ENCODE data around the gene MREG. TPM values are rescaled to one million over a fixed set of nuclear protein-coding genes. Genes with fewer than 3 reads are reported as not detected.
"Not testable (repeated sequence)": the region's sequence is repeated elsewhere in the genome, so short reads cannot be mapped to it uniquely, and the experiment has no call there.

MREG gene
- total RNA-seq, 1 donor from 2014 or later: 1.2 TPM

DNA sequence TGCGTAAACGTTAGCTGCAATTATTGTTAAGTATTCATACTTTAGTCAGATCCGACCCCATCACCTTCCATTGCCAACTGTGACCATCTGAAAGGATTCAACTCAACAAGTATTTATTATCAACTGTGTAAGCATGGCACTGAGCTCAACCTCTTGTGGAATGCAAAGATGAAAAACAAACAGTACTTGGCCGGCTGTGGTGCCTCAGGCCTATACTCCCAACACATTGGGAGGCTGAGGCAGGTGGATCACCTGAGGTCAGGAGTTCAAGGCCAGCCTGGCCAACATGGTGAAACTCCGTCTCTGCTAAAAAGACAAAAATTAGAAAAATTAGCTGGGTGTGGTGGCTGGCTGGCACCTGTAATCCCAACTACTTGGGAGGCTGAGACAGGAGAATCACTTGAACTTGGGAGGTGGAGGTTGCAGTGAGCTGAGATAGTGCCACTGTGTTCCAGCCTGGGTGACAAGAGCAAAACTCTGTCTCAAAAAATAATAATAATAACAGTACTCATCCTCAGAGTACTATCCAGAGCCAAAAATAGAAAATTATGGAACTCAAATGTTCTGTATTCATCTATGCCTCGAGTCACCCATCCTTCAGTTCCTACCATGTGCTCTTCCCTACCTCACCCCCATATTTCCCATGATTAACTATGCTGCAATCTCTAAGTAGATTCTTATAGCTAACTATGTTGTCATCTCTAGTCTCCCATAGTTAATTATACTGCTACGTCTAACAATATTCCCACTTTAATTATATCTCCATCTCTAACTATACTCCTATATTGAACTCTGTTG, 8.6 kb upstream of the MREG start:
- DNase-seq (ENCODE audit: low spot score): no peak

DNA sequence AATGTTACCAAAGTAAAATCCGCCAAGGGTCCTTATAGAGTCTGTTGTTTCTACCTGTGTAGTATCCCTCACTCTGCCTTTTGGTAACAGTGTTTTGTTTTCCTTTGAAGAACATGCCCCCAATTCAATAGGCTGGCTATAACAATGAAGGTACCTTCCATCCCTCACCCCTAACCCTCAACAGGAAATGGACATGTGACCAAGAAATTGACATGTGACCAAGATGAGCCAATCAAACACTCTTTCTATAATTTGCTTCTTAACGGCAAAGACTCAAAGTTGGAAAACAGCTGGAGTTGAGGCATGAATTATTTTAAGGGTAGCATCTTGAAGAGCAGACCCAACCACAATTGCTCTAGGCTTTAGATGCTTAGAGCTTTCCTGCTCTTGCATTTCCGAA, 5.4 kb upstream of the MREG start:
- no peak for DNase-seq (ENCODE audit: low spot score)

DNA sequence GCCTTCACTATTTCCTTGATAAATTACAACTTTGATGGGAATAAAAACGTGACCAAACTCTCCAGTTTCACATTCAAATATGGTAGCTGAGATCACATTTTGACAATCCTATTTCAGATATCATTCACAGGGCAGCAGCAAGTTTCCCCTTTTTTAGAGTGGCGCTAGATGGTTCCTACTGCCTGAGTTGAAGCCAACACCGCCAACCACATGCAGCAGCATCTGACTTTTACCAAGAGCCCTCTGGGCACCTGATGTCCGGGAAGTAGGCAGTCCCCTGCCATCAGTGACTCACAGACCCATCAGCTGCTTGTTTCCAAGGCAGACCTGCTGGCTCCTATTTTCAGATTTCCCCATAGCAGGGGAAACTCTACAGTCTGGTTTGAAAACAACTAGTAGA, 4.0 kb upstream of the MREG start:
- no peak for DNase-seq (ENCODE audit: low spot score)

DNA sequence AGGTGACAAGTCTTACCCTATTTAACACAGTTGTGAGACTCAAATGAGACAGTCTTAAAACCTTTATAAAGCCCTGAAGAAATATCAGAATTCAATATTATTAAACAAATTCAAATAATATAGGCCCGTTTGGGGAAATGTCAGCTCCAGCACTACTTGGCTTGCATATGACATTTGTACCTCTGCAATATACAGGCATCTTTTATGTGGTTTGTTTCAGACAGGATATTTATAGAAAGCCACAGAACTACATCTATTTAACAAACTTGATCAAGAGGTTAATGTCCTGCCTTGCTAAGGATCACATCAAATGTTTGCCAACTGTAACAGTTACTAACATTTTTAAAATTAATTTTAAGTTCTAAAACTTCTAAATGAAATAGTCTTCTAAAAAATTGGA, 3.2 kb upstream of the MREG start:
- DNase-seq (ENCODE audit: low spot score): no peak

DNA sequence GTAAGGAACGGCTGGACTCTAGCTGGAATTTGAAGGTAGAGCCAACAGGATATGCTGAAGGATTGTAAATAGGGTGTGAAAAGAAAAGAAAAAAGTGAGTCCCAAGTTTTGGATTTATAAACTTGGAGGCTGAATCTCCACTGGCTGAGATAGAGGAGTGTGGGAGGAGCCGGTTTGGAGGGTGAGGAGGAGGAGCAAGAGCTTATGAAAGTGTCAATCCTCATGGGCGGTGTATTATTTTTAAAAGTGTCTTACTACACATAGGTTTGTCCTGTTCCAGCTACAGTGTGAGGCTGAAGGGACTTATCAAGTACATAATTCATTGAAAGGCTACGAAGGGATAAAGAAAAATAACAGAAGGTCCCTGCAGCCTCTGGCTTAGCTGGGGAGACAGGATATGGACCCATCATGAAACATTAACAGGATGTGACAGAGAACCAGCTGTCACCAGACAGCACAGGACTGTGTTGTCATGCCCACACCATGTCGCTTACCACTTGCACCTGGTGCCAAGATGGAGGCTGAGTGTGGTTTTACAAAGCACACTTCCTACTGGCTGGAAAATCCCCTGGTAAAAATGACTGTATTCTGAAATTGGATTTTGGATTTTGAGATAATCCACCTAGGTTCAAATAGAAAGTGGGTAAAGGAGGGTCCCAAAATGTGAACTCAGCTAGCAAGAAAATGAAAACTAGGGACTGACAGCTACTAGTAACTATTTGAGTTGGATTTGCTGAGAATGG, 2.5 kb upstream of the MREG start:
- DNase-seq (ENCODE audit: low spot score): no peak

DNA sequence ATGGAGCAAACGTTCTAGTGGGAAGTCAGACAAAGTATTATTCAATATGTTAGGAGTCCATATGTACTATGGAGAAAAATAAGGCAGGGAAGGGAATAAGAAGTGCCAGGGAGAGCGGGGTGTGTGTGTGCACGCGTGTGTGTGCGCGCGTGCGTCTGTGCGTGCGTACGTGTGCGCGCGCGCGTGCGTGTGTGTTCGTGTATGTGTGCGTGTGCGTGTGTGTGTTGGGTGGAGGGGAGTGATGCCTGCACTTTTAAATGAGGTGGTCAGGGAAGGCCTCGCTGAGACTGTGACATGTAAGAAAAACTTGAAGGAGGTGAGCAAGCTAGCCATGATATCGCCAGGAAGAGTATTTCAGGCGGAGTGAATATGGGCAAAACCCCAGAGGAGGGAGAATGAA, 1.6 kb upstream of the MREG start:
- DNase-seq (ENCODE audit: low spot score): no peak

DNA sequence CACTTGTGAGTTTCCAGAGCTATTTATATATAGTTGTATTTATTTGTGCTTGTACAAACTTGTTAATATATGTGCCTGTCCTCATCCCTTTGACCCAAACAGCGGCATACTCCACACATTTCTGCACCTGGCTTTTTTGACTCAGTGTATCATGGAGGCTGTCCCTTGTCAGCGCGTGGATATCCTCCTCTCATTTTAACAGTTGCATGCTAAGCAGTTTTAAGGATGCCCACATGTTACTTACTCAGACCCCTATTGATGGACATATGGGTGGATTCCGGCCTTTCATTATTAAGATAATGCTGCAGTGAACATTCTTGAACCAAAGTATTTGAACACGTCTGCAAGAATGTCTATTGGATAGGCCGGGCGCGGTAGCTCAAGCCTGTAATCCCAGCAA, 655 bp upstream of the MREG start:
- no peak for DNase-seq (ENCODE audit: low spot score)

DNA sequence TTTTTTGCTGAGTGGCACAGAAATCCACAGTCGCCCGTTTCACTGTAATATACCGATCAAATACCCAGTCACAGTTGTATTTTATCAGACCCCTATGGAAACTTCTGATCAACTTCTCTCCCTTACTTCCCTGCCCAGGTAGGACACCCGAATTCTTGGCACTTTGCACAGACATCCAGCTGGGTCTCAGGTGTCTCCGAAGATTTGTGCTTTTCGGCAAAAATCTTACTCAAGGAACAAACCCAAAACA, 596 bp downstream of the MREG start:
- DNase-seq (ENCODE audit: low spot score): no peak

DNA sequence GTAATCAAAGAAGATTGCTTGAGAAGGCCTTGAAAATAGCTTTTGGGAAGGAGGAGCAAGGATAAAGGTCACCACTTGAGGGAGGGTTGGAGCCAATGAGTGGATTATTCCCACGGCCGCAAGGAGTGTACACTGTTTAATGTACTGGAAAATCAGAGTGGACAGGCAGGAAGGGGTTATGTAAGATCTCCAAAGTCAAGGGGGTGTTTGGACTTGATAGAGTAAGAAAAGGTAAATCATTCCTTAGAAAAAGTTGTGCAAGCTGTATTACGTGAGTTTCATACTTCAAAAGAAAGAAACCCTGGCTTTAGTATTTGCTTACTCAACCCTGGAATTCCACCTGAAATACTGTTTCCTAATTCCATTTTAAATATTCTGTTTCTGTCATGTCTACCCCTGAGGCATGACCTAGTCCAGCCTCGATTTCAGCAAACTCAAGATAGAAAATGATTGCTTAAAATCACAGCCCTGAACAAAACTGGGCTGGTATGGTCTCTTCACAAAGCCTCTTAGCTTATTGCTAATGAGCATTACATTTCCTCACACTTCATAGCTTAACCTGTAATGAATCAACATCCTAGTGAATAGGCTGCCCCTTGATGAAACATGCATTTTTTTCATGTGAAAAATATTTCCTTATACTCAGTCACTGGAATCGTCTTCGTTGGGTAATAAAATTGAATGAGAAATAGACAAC, 1.1 kb downstream of the MREG start:
- peak; percentile 44 for DNase-seq (ENCODE audit: low spot score)

- DNase-seq (ENCODE audit: low spot score): not testable (repeated sequence)
Measured at GRCh38 chr2:216009215-216009614, 4.1 kb downstream of the MREG start.

GRCh38 chr2:216008387-216008786, 5.0 kb downstream of the MREG start:
- DNase-seq (ENCODE audit: low spot score): no peak

- DNase-seq (ENCODE audit: low spot score): no peak
Measured at GRCh38 chr2:216006164-216006663, 7.1 kb downstream of the MREG start.

- no peak for DNase-seq (ENCODE audit: low spot score)
Measured at GRCh38 chr2:216004697-216005283, 8.6 kb downstream of the MREG start.

- DNase-seq (ENCODE audit: low spot score): no peak
Measured at GRCh38 chr2:216003876-216004696, 9.3 kb downstream of the MREG start.

- no peak for DNase-seq (ENCODE audit: low spot score)
Measured at GRCh38 chr2:216002693-216003092, 10.7 kb downstream of the MREG start.

DNA sequence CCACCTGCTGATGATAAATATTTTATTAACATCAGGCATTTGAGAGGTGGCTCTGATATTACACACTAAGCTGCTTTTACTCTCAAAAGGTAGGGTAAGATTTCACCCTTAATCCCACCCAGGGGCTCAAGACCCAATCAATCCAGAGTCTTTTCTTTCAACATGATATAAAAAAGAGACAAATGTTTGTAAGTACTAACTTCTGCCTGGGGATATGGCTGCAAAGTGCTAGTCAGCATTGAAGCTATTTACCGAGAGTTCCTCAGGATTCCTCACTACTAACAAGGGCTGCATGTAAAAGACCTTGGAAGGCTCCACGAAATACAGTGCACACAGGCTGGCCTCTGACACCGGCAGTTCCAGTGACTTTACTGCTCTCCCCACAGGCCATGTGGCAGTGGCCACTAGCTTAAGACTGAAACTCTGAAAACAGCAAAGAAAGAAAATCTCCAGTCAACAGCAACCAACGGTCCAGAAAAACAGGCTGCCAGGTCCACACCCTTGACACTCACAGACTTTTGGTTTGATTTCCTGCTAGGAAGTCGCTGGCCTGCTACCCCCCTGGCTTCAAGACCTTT, 11.2 kb downstream of the MREG start:
- DNase-seq (ENCODE audit: low spot score): no peak

DNA sequence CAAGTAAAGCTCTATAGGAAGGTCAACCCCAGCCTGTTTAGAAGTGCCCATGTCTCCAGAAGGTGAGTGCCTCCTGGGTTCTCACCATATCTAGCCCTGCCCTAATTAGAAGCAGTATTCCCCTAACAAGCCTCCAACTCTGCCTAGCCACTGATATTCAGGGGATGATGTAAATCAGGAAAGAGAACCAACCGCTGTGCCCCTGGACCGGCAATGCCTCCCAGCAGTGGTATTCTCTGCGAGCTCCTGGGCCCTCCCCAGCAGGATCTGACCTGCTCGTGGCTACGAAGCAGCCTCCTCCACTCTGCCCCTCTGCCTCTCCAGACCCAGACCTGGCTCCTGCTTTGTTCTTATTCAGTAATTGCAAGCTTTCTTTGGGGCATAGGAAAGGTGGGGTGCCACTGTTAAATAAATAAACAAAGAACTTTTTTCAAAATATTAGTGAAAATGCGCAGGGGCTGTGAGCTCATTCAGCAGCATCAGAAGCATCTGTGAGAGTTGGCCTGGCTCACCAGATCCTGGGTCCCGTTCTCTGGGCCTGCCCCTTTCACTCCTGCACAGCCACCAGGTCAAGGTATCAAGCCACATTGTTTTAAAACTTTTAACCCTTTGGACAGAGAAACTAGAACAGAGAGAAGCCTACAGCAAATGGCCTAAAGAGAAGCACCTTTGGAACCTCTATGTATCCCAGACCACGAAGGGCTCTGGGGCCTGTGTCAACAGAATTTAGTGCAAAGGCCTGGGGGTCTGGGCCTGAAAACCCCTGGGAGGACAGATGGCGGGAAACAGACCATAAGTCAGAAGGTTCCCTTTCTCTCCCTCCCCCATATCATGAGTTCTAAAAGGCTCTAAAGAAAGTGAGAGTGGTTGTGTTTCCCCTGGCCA, 11.9 kb downstream of the MREG start:
- DNase-seq (ENCODE audit: low spot score): no peak

GRCh38 chr2:215998636-215999035, 14.7 kb downstream of the MREG start:
- DNase-seq (ENCODE audit: low spot score): no peak

DNA sequence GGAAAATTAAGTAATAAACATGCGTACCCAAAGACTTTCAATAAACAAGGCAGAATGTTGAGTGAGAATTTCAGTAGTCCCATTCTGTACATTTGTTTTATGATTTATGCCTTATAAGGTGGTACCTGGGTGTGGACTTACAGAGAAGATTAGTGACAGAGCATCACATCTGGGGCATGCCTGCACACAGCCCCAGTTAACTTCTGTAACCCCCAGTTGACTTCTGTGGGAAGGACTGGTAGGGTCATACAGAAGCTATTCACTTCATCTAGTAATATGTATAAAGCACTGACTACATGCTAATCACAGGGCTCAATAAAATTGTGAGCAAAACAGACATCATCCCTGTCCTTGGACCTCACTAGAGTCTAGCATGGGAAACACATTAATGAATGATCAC, 16.1 kb downstream of the MREG start:
- DNase-seq (ENCODE audit: low spot score): no peak

DNA sequence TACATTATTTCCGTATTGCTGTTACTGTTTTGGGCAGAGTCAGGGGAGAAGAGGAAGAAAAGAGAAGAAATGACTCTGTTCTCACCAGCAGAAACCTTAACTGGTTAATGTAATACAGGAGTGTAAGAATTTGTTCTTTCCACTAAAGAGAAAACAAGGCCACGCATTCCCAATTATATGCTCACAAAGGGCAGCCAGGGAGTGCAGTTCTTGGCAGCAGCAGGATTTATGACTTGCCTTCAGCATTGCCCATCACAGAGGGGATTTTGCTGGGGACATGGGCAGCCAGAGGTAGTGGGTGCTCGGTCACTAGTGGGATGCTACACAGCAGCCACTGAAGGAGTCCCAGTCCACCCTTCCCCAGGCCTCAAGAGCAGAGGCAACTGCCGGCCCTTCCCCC, 18.4 kb downstream of the MREG start:
- no peak for DNase-seq (ENCODE audit: low spot score)

Data from umbilical cord (tissue), 2 donors.